Stimulated activated effector memory CD8-positive, alpha-beta T cell treated with anti-CD3 and anti-CD28 coated beads, Interleukin-12 subunit alpha, Interleukin-12 subunit beta, amount 100 ng/mL, for 72 hours (primary cell): ENCODE measurements around the gene LARP1B.
"Not testable (repeated sequence)": the region's sequence is repeated elsewhere in the genome, so short reads cannot be mapped to it uniquely, and the experiment has no call there.

Experiments
- ATAC-seq: fragments of 150-1000 bp; cut with Tn5 transposase; 2 replicates; pipeline ENCODE4 v1.10.0; 2021
- DNase-seq, 2 donors: peaks; one replicate each; pipeline ENCODE4 v3.0.0; 2021 to 2022; ENCODE audit warnings: low spot score in 2 of 2
- H3K27ac Mint-ChIP-seq: one replicate; pipeline ENCODE4 v1.8.0; 2022; ENCODE audit warnings: mild to moderate bottlenecking, mixed read lengths
- H3K36me3 Mint-ChIP-seq: one replicate; pipeline ENCODE4 v1.8.0; 2022; ENCODE audit warnings: mild to moderate bottlenecking, mixed read lengths
- H3K4me1 Mint-ChIP-seq: one replicate; pipeline ENCODE4 v1.8.0; 2022; ENCODE audit warnings: mixed read lengths
- H3K4me3 Mint-ChIP-seq: one replicate; pipeline ENCODE4 v1.8.0; 2022; ENCODE audit warnings: mild to moderate bottlenecking, mixed read lengths
- H3K9me3 Mint-ChIP-seq: one replicate; pipeline ENCODE4 v1.8.0; 2022; ENCODE audit warnings: mixed read lengths

The LARP1B gene

DNA sequence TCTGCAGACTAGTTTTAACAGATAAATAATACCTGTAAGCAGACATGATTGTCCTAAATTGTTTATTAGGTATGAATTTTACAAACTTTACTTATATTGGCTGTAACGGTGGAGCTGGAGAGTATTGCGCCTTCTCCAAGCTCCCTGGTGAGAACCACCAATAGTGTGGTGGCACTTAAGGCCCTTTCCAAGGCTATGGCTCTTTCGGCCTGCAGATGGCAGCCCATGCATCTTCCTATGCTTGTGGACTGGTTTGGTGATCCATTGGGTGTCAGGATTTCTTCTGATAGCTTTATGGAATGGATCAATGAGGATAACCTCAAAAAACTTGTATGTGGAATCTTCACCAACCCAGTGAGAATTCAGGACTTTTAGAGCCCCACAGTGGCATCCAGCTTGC, 7.8 kb downstream of the LARP1B start:
- no peak for ATAC-seq
- Mint-ChIP-seq H3K36me3 (no peaks in the 10 kb centered on the region), H3K9me3 (no peaks in the 10 kb centered on the region), H3K27ac (no peak overlapping the region), H3K4me1 (peaks cover 6% of the 10 kb centered on the region), H3K4me3 (no peak overlapping the region)
- DNase-seq = no peak

DNA sequence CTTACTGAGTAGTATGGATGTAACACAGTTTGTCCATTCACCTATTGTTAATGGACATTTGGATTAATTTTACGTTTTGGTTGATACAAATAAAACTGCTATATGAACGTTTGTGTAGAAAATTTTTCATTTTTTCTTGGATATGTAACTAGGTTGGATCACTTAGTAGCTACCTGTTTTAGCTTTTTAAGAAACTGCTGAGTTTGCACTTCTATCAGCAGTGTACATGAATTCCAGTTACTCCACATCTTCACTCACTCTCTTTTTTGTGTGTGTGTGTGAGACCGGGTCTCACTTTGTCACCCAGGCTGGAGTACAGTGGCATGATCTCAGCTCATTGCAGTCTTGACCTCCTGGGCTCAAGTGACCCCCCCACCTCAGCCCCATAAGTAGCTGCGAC, 15.4 kb downstream of the LARP1B start:
- Mint-ChIP-seq H3K4me1 (no peaks in the 10 kb centered on the region), H3K27ac (no peak overlapping the region), H3K4me3 (no peak overlapping the region), H3K36me3 (peaks cover 41% of the 10 kb centered on the region), H3K9me3 (no peaks in the 10 kb centered on the region)
- ATAC-seq (no peak), DNase-seq (no peak)

DNA sequence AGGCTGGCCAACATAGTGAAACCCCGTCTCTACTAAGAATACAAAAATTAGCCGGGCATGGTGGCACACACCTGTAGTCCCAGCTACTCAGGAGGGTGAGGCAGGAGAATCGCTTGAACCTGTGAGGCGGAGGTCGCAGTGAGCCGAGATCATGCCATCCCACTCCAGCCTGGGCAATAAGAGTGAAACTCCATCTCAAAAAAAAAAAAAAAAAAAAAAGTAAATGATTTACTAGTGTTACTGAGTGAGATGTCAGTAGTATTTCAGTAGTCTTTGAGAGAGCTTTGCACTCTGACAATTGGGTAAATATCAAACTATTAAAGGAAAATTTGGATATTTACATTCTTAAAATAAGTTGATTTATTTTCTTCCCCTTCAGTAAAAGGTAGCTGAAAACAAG, 34.2 kb downstream of the LARP1B start:
- peaks cover 75% of the 10 kb centered on the region for H3K36me3 Mint-ChIP-seq
- not testable (repeated sequence) for DNase-seq, H3K27ac Mint-ChIP-seq, H3K4me1 Mint-ChIP-seq, H3K9me3 Mint-ChIP-seq, ATAC-seq, H3K4me3 Mint-ChIP-seq

DNA sequence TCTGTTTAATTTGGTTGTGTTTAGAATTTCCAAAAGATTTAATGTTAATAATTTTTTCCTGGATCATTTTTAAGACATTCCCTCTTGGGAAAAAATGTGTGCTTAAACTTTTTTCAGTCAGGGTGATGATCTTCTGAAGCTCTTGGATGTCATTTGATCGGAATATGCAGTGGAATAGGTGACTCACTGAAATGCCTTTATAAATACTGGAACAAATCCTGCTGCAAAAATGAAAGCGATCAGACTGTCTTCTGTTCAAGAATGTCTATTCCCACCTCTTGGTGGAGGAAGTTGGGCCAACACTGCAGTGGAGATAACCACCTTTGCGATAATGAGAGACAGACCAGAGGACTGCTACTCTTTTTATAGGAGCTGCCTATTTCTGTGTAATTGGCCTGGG, 46.7 kb downstream of the LARP1B start:
- DNase-seq = no peak
- Mint-ChIP-seq H3K4me1 (no peaks in the 10 kb centered on the region), H3K36me3 (peaks cover 32% of the 10 kb centered on the region), H3K27ac (no peak overlapping the region), H3K4me3 (no peak overlapping the region), H3K9me3 (no peaks in the 10 kb centered on the region)
- ATAC-seq = no peak

DNA sequence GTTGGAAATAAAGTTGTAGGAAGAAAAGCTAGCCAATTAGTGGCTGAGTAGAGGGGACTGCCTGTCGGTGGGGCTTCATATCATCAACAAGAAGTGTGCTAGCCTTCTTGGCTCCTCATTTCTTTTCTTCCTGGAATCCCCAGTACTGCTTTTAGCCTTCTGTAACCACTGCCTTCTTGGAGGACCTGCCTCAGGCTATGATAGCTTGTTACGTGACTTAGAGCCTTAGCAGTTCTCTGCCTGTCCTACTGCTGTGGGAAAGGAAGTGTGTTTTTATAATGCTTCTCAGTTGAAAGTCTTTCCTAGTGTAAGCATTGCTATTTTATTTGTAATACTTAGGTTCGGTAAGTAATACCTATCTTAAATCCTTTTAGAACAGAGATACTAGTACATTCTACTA, 61.9 kb downstream of the LARP1B start:
- no peaks in the 10 kb centered on the region for H3K4me1 Mint-ChIP-seq
- no peak overlapping the region for H3K4me3 Mint-ChIP-seq
- H3K9me3 Mint-ChIP-seq = peaks cover 2% of the 10 kb centered on the region
- ATAC-seq (no peak), DNase-seq (no peak)
- peaks cover 24% of the 10 kb centered on the region for H3K36me3 Mint-ChIP-seq
- no peak overlapping the region for H3K27ac Mint-ChIP-seq

DNA sequence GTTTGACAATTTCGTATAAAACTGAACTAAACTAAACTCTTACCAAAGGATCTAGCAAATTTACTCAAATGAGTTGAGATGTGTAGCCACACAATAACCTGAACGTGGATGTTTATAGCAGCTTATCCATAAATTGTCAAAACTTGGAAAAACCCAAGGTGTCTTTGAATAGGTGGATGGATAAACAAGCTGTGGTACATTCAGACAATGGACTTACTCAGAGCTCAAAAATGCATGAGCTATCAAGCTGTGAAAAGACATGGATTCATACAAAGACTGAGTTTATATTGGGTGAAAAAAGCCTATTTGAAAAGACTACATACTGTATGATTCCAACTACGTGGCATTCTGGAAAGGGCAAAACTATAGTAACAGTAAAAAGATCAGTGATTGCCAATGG, 69.5 kb downstream of the LARP1B start:
- no peak for ATAC-seq
- no peaks in the 10 kb centered on the region for H3K36me3 Mint-ChIP-seq
- H3K27ac Mint-ChIP-seq = no peak overlapping the region
- H3K9me3 Mint-ChIP-seq = peaks cover 2% of the 10 kb centered on the region
- H3K4me3 Mint-ChIP-seq = no peak overlapping the region
- H3K4me1 Mint-ChIP-seq = no peaks in the 10 kb centered on the region
- DNase-seq = no peak

DNA sequence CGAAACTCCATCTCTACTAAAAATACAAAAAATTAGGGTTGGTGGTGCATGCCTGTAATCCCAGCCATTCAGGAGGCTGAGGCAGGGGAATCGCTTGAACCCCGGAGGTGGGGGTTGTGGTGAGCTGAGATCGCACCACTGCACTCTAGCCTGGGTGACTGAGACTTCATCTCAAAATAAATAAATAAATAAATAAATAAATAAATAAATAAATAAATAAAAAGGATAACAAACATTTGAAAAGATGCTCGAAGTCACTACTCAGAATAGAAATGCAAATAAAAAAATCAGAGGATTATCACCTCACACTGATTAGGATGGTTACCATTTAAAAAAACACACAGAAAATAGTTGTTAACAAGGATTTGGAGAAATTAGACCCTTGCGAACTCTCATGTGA, 73.8 kb downstream of the LARP1B start:
- no peak overlapping the region for H3K27ac Mint-ChIP-seq
- DNase-seq (no peak), ATAC-seq (no peak)
- no peak overlapping the region for H3K4me3 Mint-ChIP-seq
- no peaks in the 10 kb centered on the region for H3K4me1 Mint-ChIP-seq
- H3K36me3 Mint-ChIP-seq = no peaks in the 10 kb centered on the region
- H3K9me3 Mint-ChIP-seq = no peaks in the 10 kb centered on the region

DNA sequence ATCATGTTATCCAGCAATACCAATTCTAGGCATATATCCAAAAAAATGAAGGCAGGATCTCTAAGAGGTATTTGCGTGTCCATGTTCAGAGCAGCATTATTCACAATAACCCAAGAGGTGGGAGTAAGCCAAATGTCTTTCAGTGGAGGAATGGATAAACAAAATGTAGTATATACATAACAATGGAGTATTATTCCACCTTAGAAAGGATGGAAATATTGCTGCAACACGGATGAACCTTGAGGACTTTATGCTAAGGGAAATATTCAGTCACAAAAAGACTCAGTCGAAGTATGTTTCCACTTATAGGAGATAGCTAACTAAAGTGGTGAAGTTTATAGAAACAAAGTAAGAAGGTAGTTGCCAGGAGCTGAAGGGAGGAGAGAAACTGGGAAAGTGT, 74.3 kb downstream of the LARP1B start:
- Mint-ChIP-seq H3K4me3 (no peak overlapping the region), H3K9me3 (no peaks in the 10 kb centered on the region), H3K27ac (no peak overlapping the region), H3K4me1 (no peaks in the 10 kb centered on the region), H3K36me3 (no peaks in the 10 kb centered on the region)
- DNase-seq = no peak
- ATAC-seq = no peak

DNA sequence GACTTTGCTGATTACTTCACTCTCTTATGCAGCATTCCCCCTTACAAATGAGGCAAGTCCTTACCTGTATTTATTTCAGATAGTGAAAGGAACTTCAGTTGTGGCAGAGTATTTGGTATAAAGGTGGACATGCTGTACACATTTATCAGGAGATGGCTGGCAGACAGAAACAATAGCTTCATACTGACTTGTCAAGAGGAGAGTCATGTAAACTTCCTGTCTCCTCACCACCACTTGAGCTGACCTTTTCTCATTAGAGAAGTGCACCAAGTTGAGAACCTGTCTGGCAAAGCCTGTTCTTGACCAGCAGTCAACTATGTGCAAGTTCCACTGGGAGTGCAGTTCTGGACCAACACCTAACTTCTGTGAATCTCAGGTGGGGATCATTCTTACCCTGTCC, 80.8 kb downstream of the LARP1B start:
- Mint-ChIP-seq H3K36me3 (no peaks in the 10 kb centered on the region), H3K4me1 (no peaks in the 10 kb centered on the region), H3K27ac (no peak overlapping the region), H3K9me3 (peaks cover 9% of the 10 kb centered on the region), H3K4me3 (no peak overlapping the region)
- DNase-seq (no peak), ATAC-seq (no peak)

DNA sequence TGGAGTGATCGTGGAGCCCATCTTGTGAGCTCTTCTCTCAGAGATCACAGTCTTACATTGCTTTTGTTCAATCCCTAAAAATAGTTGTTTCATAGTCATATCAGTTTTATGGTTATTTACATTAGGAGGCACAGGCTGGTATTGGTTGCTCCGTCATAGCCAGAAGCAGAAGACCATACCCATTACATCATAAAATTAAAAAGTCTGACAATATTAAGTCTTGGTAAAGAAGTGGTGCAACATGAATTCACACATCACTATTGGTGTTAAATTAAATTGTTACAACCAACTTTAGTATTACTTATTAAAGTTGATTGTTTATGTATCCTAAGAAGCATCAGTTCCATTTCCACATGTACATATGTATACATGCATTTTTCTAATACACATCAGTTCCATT, 84.6 kb downstream of the LARP1B start:
- DNase-seq (no peak), ATAC-seq (no peak)
- Mint-ChIP-seq H3K27ac (no peak overlapping the region), H3K9me3 (peaks cover 9% of the 10 kb centered on the region), H3K36me3 (no peaks in the 10 kb centered on the region), H3K4me1 (no peaks in the 10 kb centered on the region), H3K4me3 (no peak overlapping the region)

DNA sequence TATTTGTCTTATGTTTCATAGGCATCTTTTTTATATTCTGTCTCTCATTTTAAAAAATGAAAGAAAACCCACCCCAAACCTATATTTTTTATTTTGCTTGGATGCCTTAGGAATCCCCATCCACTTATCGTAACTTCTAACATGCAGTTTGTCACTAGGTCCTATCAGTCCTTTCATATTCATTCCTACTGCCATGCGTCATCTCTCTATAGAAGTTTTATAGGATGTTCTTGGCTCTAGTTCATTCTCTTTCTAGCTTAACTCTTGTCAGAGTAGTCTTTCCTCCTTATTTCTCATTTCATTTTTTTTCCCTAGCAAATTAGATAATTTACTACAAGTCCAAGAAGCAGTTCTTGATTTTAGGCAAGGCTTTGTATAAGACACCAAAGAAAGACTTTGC, 92.7 kb downstream of the LARP1B start:
- no peaks in the 10 kb centered on the region for H3K4me1 Mint-ChIP-seq
- ATAC-seq (no peak), DNase-seq (no peak)
- H3K4me3 Mint-ChIP-seq = no peak overlapping the region
- H3K9me3 Mint-ChIP-seq = peaks cover 4% of the 10 kb centered on the region
- no peaks in the 10 kb centered on the region for H3K36me3 Mint-ChIP-seq
- no peak overlapping the region for H3K27ac Mint-ChIP-seq

DNA sequence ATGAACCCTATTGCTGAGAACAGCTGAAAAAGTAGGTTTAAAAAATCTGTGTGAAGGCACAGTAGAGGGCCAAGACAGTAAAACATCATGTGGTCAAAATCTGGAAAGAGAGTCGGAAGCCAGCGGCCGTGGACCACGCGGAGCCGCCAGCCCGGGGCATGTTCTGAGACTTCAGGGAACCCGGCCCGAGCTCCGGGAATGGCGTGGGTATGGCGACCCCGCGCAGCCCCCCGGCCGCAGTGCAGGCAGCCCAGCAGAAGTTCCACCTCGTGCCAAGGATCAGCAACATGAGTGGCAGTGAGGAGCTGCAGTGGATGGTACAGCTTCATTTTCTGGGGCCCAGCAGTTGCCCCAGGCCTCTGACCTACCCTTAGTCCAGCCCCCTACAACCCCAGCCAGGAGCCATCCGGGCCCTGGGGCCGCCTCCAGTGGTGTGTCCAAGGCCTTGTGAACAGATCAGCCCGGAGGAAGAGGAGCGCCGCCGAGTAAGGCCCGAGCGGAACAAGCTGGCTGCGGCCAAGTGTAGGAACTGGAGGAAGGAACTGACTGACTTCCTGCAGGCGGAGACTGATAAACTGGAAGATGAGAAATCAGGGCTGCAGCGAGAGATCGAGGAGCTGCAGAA, 94.2 kb downstream of the LARP1B start:
- Mint-ChIP-seq H3K27ac (no peak overlapping the region), H3K4me3 (no peak overlapping the region), H3K4me1 (no peaks in the 10 kb centered on the region), H3K9me3 (peaks cover 4% of the 10 kb centered on the region), H3K36me3 (no peaks in the 10 kb centered on the region)
- ATAC-seq (no peak), DNase-seq (no peak)

DNA sequence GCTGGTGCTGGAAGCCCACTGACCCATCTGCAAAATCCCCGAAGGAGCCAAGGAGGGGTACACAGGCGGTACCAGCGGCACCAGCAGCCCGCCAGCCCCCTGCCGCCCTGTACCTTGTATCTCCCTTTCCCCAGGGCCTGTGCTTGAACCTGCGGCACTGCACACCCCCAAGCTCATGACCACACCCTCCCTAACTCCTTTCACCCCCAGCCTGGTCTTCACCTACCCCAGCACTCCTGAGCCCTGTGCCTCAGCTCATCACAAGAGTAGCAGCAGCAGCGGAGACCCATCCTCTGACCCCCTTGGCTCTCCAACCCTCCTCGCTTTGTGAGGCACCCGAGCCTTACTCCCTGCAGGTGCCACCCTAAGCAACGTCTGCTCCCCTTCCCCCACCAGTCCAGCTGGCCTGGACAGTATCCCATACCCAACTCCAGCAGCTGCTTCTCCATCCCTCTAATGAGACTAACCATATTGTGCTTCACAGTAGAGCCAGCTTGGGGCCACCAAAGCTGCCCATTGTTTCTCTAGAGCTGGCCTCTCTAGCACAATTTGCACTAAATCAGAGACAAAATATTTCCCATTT, 94.9 kb downstream of the LARP1B start:
- ATAC-seq (no peak), DNase-seq (no peak)
- H3K4me3 Mint-ChIP-seq = no peak overlapping the region
- H3K36me3 Mint-ChIP-seq = no peaks in the 10 kb centered on the region
- no peak overlapping the region for H3K27ac Mint-ChIP-seq
- peaks cover 4% of the 10 kb centered on the region for H3K9me3 Mint-ChIP-seq
- no peaks in the 10 kb centered on the region for H3K4me1 Mint-ChIP-seq

DNA sequence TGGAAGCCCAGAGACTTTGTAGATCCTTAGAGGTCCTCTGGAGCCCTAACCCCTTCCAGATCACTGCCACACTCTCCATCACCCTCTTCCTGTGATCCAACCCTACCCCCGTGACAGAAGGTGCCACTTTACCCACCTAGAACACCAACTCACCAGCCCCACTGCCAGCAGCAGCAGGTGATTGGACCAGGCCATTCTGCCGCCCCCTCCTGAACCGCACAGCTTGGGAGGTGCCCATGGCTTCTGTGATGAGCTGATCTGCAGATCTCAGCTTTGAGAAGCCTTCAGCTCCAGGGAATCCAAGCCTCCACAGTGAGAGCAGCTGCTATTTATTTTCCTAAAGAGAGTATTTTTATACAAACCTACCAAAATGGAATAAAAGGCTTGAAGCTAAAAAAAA, 95.4 kb downstream of the LARP1B start:
- H3K27ac Mint-ChIP-seq, H3K36me3 Mint-ChIP-seq, H3K4me1 Mint-ChIP-seq, H3K9me3 Mint-ChIP-seq, H3K4me3 Mint-ChIP-seq, DNase-seq, ATAC-seq: not testable (repeated sequence)

DNA sequence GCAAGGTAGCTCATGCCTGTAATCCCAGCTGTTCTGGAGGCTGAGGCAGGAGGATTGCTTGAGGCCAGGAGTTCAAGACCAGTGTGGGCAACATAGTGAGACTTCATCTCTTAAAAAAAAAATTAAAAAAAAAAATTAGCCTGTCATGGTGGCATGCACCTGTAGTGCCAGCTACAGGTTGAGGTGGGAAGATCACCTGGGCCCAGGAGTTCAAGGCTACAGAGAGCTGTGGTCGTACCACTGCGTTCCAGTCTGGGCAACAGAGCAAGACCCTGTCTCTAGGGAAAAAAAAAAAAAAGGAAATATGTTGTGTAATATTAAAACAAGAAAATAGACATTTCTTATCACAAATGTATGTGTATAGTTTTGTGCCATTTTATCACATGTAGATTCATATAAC, 97.8 kb downstream of the LARP1B start:
- H3K4me3 Mint-ChIP-seq = no peak overlapping the region
- no peak overlapping the region for H3K27ac Mint-ChIP-seq
- H3K4me1 Mint-ChIP-seq = no peaks in the 10 kb centered on the region
- no peaks in the 10 kb centered on the region for H3K36me3 Mint-ChIP-seq
- ATAC-seq = no peak
- H3K9me3 Mint-ChIP-seq = peaks cover 4% of the 10 kb centered on the region
- DNase-seq = no peak

DNA sequence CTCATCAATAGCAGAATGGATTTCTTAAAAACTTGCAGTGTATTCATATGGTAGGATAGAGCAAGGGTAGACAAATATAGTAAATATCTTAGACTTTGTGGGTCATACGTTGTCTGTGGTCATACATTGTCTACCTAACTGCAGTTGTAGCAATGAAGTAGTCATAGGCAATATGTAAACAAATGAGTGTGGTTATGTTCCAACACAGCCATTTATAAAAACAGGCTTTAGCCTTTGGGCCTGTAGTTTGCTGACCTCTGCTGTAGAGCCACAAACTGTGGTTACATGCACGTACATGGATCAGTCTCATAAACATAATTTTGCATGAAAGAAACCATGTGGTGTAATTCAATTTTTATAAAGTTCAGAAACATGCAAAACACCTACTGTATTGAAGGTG, 98.9 kb downstream of the LARP1B start:
- Mint-ChIP-seq H3K27ac (no peak overlapping the region), H3K9me3 (peaks cover 4% of the 10 kb centered on the region), H3K4me3 (no peak overlapping the region), H3K36me3 (no peaks in the 10 kb centered on the region), H3K4me1 (no peaks in the 10 kb centered on the region)
- DNase-seq (no peak), ATAC-seq (no peak)

DNA sequence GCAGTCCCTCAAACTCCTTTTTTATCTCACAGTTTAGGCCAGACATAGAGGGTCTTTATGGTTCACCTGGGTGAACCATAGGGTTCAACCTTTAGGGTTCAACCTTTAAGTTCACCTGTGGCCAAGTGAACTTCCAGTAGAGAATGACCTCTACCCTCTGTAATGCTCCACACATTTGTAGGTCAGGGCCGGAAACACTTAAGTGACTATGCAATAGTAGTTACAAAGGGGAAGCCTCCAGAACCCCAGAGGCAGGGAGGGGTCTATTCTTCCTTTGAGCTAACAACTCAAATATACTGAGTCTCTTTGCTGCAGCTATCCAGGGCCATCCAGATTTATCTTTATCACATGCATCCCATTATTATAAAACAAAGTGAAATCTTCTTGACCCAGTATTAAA, 100.0 kb downstream of the LARP1B start:
- no peak overlapping the region for H3K4me3 Mint-ChIP-seq
- peaks cover 4% of the 10 kb centered on the region for H3K9me3 Mint-ChIP-seq
- ATAC-seq = no peak
- no peaks in the 10 kb centered on the region for H3K4me1 Mint-ChIP-seq
- no peak for DNase-seq
- no peak overlapping the region for H3K27ac Mint-ChIP-seq
- H3K36me3 Mint-ChIP-seq = no peaks in the 10 kb centered on the region
